Endothelial cell of umbilical vein (primary cell): ENCODE data around the gene SNX9. TPM values are rescaled to one million over a fixed set of nuclear protein-coding genes. Genes with fewer than 3 reads are reported as not detected.

ENCODE experiments used
- BruUV-seq: library from RNA; stranded (reverse); fragments of 400-500 nt; replicated peaks from 2 replicates; lab custom pipeline; 2021; lab: Mats Ljungman, UMichigan
- CTCF ChIA-PET: fragments of 300-600, 350-600 bp; sonication (Branson Sonifier 250); formaldehyde crosslinking; loops from one replicate; lab custom pipeline; 2021; ENCODE audit warnings: antibody characterized with exemption, inconsistent platforms; lab: Charles Lee
- POLR2A ChIA-PET: fragments of 300-600, 350-600 bp; sonication (Branson Sonifier 250); formaldehyde crosslinking; loops from one replicate; lab custom pipeline; 2021; ENCODE audit warnings: antibody characterized with exemption, inconsistent platforms; lab: Charles Lee
- DNase-seq: peaks from one replicate; pipeline ENCODE4 v3.0.0-alpha.2; 2011; ENCODE audit warnings: low read depth, low spot score
- FAIRE-seq: peaks from 2 replicates; lab custom pipeline; 2011; peaks lifted over from hg19 to GRCh38; lab: Jason Lieb, UNC
- H2AFZ ChIP-seq: 2 replicates; pipeline ENCODE4 v1.6.0; 2012; ENCODE audit warnings: low read depth, low read length, control low read depth, inconsistent platforms
- H3K27ac ChIP-seq: 2 replicates; pipeline ENCODE4 v1.5.1; 2011; ENCODE audit warnings: low read depth, mild to moderate bottlenecking, control low read depth, low read length, moderate library complexity; ENCODE audit not compliant: insufficient read depth
- H3K27me3 ChIP-seq, 2 experiments: 2 replicates each; pipeline versions ENCODE4 v1.6.0 to v1.6.1; 2011; ENCODE audit warnings: low read length in 2 of 2, mixed read lengths in 1 of 2; ENCODE audit not compliant: control insufficient read depth in 2 of 2, insufficient read depth in 2 of 2
- H3K36me3 ChIP-seq, 2 experiments: 2 replicates in 1 of 2; 3 replicates in 1 of 2; pipeline ENCODE4 v1.5.1; 2011; ENCODE audit warnings: low read length in 2 of 2, mild to moderate bottlenecking in 1 of 2, moderate library complexity in 1 of 2; ENCODE audit not compliant: control insufficient read depth in 2 of 2, insufficient read depth in 2 of 2; ENCODE audit errors: extremely low read depth in 1 of 2
- H3K4me1 ChIP-seq: 3 replicates; pipeline ENCODE4 v1.5.1; 2011; ENCODE audit warnings: mild to moderate bottlenecking, low read length; ENCODE audit not compliant: control insufficient read depth, insufficient read depth; ENCODE audit errors: extremely low read depth
- H3K4me2 ChIP-seq: 2 replicates; pipeline ENCODE4 v1.6.1; 2011; ENCODE audit warnings: low read length, control low read depth, mixed read lengths; ENCODE audit not compliant: insufficient read depth
- H3K4me3 ChIP-seq, 3 experiments: fragments of 200-600 bp in 1 of 3; sonication (generic), shearing (Covaris generic) in 1 of 3; replicated peaks in 1 of 3; 2 replicates each; pipeline ENCODE4 v1.5.1; 2011 to 2016; ENCODE audit warnings: control low read depth in 3 of 3, low read length in 3 of 3, mild to moderate bottlenecking in 2 of 3, inconsistent platforms in 1 of 3, low read depth in 1 of 3, moderate library complexity in 1 of 3; ENCODE audit not compliant: insufficient read depth in 1 of 3
- H3K79me2 ChIP-seq: 2 replicates; pipeline ENCODE4 v1.6.0; 2012; ENCODE audit warnings: low read length, inconsistent platforms; ENCODE audit not compliant: control insufficient read depth, insufficient read depth
- H3K9ac ChIP-seq: replicated peaks from 2 replicates; pipeline ENCODE3; 2011; ENCODE audit warnings: low read length, control low read depth; ENCODE audit not compliant: insufficient read depth; ENCODE audit errors: extremely low read depth
- H3K9me1 ChIP-seq: replicated peaks from 3 replicates; pipeline ENCODE4 v1.6.0; 2011; ENCODE audit warnings: mild to moderate bottlenecking, low read length; ENCODE audit not compliant: control insufficient read depth, insufficient read depth; ENCODE audit errors: extremely low read depth
- H3K9me3 ChIP-seq: replicated peaks from 2 replicates; pipeline ENCODE4 v1.5.1; 2012; ENCODE audit warnings: low read length, inconsistent platforms; ENCODE audit not compliant: control insufficient read depth, insufficient read depth
- H4K20me1 ChIP-seq: replicated peaks from 2 replicates; pipeline ENCODE3; 2011; ENCODE audit warnings: mild to moderate bottlenecking, low read length; ENCODE audit not compliant: control insufficient read depth, insufficient read depth; ENCODE audit errors: extremely low read depth
- EZH2 ChIP-seq: IDR thresholded peaks from 2 replicates; pipeline ENCODE4 v1.6.1; 2012; ENCODE audit warnings: borderline replicate concordance, low read depth, mild to moderate bottlenecking, moderate library complexity, low read length, inconsistent platforms; ENCODE audit not compliant: severe bottlenecking
- FOS ChIP-seq: IDR thresholded peaks from 2 replicates; pipeline ENCODE4 v1.6.1; 2011; ENCODE audit warnings: mild to moderate bottlenecking, low read length, moderate library complexity, borderline replicate concordance; ENCODE audit not compliant: insufficient read depth
- GATA2 ChIP-seq: IDR thresholded peaks from 2 replicates; pipeline ENCODE4 v1.7.0; 2011; ENCODE audit warnings: low read depth, mild to moderate bottlenecking, moderate library complexity, mixed read lengths, low read length; ENCODE audit not compliant: insufficient read length, insufficient read depth
- JUN ChIP-seq: IDR thresholded peaks from 2 replicates; pipeline ENCODE4 v1.6.1; 2011; ENCODE audit warnings: borderline replicate concordance, low read depth; ENCODE audit not compliant: insufficient read length, insufficient read depth
- MAX ChIP-seq: IDR thresholded peaks from 2 replicates; pipeline ENCODE4 v1.6.1; 2011; ENCODE audit not compliant: insufficient read depth, insufficient read length
- MYC ChIP-seq: IDR thresholded peaks from one replicate; pipeline ENCODE4 v1.6.1; 2011; ENCODE audit warnings: mild to moderate bottlenecking, low read depth, low read length
- POLR2A ChIP-seq: IDR thresholded peaks from 2 replicates; pipeline ENCODE4 v1.6.1; 2012; ENCODE audit warnings: low read depth, mild to moderate bottlenecking, control low read depth, low read length
- POLR2AphosphoS5 ChIP-seq: IDR thresholded peaks from 2 replicates; pipeline ENCODE4 v1.6.1; 2012; ENCODE audit warnings: low read depth, mild to moderate bottlenecking, control low read depth, low read length, moderate library complexity; ENCODE audit not compliant: insufficient read depth
- dilution Hi-C: fragments of 300-500 bp; cut with MboI; formaldehyde crosslinking; loops from one replicate; pipeline ENCODE4 v1.15.0; 2019; ENCODE audit warnings: low sequenced_read_pairs; ENCODE audit not compliant: extremely low pct_ligation_motif_present
- intact Hi-C: fragments of 100-400 bp; cut with micrococcal nuclease; formaldehyde crosslinking; loops from one replicate; pipeline ENCODE4 v1.10.0; 2022
- polyA plus RNA-seq, 4 experiments: library from polyadenylated mRNA; depleted of rRNA in 3 of 4; stranded (reverse) in 3 of 4; unstranded in 1 of 4; fragments of >200 nt; gene quantifications; 2 replicates each; pipeline versions ENCODE4 v1.2.1 to v1.2.3, GENCODE V29; 2011 to 2012; ENCODE audit warnings: missing spikeins in 1 of 4
- total RNA-seq: library from RNA; stranded (reverse); gene quantifications from 2 replicates; pipeline ENCODE4 v1.2.3, GENCODE V29; 2021
- TF ChIP-seq, protein P1 (sequence below), 2 donors: IDR thresholded peaks; 1 replicate in 1 of 2; 2 replicates in 1 of 2; pipeline ENCODE4 v1.5.1; 2011; ENCODE audit warnings: low read length in 2 of 2, mild to moderate bottlenecking in 2 of 2, moderate library complexity in 2 of 2, control low read depth in 1 of 2, inconsistent platforms in 1 of 2, low read depth in 1 of 2; ENCODE audit not compliant: insufficient read depth in 1 of 2; ENCODE audit errors: extremely low read depth in 1 of 2

Gene SNX9
- total and polyA plus RNA-seq, 2 donors (not counting 3 experiments of a cell fraction or from before 2014, with no cell fraction given): 27.5 to 54.5 TPM

- H2AFZ ChIP-seq: no peak overlapping the region
- no peak overlapping the region for H3K9ac ChIP-seq
- no peak for FAIRE-seq
- BruUV-seq: no TSS peak
- no peak overlapping the region for H3K27ac ChIP-seq
- H3K4me3 ChIP-seq: no peak overlapping the region
- ChIA-PET CTCF (interaction anchor here (1.0 kb wide), 1 partner anchor 92 kb away, joined by 3 read pairs; no protein-coding TSS in a partner anchor), POLR2A (no interaction called here)
- dilution Hi-C loops (no loop called here), intact Hi-C loops (no loop called here)
- no peaks in the 10 kb centered on the region for H3K36me3 ChIP-seq
- H3K4me2 ChIP-seq: no peak overlapping the region
- peaks cover 98% of the 10 kb centered on the region for H3K79me2 ChIP-seq
- H4K20me1 ChIP-seq: peaks cover 10% of the 10 kb centered on the region
- H3K9me1 ChIP-seq: no peaks in the 10 kb centered on the region
- no peak for DNase-seq
- TF ChIP-seq, protein P1, sequence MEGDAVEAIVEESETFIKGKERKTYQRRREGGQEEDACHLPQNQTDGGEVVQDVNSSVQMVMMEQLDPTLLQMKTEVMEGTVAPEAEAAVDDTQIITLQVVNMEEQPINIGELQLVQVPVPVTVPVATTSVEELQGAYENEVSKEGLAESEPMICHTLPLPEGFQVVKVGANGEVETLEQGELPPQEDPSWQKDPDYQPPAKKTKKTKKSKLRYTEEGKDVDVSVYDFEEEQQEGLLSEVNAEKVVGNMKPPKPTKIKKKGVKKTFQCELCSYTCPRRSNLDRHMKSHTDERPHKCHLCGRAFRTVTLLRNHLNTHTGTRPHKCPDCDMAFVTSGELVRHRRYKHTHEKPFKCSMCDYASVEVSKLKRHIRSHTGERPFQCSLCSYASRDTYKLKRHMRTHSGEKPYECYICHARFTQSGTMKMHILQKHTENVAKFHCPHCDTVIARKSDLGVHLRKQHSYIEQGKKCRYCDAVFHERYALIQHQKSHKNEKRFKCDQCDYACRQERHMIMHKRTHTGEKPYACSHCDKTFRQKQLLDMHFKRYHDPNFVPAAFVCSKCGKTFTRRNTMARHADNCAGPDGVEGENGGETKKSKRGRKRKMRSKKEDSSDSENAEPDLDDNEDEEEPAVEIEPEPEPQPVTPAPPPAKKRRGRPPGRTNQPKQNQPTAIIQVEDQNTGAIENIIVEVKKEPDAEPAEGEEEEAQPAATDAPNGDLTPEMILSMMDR (IDR thresholded peaks at IDR 0.05; ENCODE audit: extremely low read depth in 1 of 2, insufficient read depth in 1 of 2, low read depth in 1 of 2, low read length in 2 of 2): no peak
- TF ChIP-seq POLR2AphosphoS5: no peak
- TF ChIP-seq EZH2: no peak
- TF ChIP-seq MAX: no peak
- no peak for TF ChIP-seq POLR2A
- TF ChIP-seq GATA2: no peak
- no peak for TF ChIP-seq JUN
- TF ChIP-seq FOS: no peak
- no peak for TF ChIP-seq MYC
- H3K9me3 ChIP-seq: peaks cover 3% of the 10 kb centered on the region
- peaks cover 13% of the 10 kb centered on the region for H3K4me1 ChIP-seq
- H3K27me3 ChIP-seq: no peaks in the 10 kb centered on the region
Measured at GRCh38 chr6:157849288-157850017, 26.4 kb downstream of the SNX9 start.
